GM19452 (cell line): ENCODE results near the gene ZNF440.
"Not testable (repeated sequence)": the region's sequence is repeated elsewhere in the genome, so short reads cannot be mapped to it uniquely, and the experiment has no call there.

ENCODE experiments used
- ATAC-seq: cut with Tn5 transposase; IDR thresholded peaks from one replicate; pipeline ENCODE4 v1.9.1; 2021; ENCODE audit not compliant: unreplicated experiment

The ZNF440 gene

GRCh38 chr19:11828957-11829876 is 15.1 kb downstream of the ZNF440 start:
- ATAC-seq: not testable (repeated sequence)

DNA sequence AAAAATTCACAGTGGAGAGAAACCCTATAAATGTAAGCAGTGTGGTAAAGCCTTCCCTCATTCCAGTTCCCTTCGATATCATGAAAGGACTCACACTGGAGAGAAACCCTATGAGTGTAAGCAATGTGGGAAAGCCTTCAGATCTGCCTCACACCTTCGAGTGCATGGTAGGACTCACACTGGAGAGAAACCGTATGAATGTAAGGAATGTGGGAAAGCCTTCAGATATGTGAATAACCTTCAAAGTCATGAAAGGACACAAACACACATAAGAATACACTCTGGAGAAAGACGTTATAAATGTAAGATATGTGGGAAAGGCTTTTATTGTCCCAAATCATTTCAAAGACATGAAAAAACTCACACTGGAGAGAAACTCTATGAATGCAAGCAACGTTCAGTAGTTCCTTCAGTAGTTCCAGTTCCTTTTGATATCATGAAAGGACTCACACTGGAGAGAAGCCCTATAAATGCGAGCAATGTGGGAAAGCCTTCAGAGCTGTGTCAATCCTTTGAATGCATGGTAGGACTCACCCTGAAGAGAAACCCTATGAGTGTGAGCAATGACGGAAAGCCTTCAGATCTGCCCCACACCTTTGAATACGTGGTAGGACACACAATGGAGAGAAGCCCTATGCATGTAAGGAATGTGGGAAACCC is 18.3 kb downstream of the ZNF440 start:
- ATAC-seq: no peak

DNA sequence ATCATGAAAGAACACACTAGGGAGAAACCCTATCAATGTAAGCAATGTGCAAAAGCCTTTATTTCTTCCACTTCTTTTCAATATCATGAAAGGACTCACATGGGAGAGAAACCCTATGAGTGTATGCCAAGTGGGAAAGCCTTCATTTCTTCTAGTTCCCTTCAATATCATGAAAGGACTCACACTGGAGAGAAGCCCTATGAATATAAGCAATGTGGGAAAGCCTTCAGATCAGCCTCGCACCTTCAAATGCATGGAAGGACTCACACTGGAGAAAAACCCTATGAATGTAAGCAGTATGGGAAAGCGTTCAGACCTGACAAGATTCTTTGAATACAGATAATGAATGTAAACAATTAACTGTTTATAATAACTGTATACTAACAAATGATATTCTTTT is 19.5 kb downstream of the ZNF440 start:
- no peak for ATAC-seq

DNA sequence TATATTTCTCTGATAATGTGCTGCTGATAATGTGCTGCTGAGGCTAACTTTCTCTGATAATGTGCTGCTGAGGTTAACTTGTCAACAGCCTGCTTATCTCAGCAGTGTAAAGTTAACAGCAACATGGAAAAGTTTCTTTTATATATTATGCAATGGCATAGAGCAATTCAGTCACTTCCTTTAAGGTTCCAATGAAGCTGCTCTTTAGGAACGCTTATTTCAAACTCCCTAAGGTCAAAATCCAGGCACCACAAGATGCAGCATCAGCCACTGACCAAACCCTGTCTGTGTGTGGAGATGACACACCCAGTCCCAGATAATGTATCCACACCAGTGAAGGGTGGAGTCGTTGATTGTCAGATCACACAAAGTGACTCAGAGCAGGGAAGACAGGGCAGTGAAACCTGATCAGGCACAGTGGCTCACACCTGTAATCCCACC is 21.6 kb downstream of the ZNF440 start:
- not testable (repeated sequence) for ATAC-seq

- no peak for ATAC-seq
Measured at GRCh38 chr19:11843722-11844121, 29.6 kb downstream of the ZNF440 start.

DNA sequence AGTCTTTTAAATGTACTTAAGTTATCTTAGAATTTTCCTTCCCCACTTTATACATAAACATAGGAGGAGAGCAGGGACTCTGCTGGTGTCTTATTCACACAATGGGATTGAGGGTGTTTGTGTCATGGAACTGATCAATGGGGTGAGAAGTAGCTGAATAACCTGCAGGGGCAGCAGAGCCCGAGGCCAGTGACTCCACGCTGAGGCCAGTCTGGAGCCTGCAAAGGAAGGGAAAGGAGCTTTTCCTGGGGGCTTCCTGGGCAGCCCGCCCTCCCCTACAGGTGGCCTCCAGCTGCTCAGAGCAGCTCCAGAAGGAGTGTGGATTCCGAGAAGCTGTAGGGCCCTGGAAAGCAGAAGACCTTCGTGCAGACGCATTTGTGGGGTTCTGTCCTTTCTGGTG is 33.5 kb downstream of the ZNF440 start:
- ATAC-seq: not testable (repeated sequence)

DNA sequence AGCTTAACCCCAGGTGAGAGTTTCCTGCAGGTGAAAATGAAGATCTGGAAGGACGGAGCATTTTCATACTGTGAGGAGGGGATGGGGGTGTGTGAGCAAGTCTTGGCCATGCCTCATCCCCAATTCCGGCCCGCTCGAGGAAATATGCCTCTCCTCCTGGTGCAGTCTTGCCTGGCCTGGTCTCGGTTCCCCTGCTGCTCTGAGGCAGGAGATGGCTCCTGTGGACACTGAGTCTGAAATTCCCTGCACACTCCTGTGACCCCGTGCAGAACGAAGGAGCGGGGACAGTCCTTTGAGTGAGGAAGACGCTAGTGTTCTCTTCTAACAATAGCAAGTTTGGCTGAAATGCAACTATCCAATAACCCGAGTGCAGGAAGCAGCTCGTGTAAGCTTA is 34.1 kb downstream of the ZNF440 start:
- ATAC-seq: no peak

DNA sequence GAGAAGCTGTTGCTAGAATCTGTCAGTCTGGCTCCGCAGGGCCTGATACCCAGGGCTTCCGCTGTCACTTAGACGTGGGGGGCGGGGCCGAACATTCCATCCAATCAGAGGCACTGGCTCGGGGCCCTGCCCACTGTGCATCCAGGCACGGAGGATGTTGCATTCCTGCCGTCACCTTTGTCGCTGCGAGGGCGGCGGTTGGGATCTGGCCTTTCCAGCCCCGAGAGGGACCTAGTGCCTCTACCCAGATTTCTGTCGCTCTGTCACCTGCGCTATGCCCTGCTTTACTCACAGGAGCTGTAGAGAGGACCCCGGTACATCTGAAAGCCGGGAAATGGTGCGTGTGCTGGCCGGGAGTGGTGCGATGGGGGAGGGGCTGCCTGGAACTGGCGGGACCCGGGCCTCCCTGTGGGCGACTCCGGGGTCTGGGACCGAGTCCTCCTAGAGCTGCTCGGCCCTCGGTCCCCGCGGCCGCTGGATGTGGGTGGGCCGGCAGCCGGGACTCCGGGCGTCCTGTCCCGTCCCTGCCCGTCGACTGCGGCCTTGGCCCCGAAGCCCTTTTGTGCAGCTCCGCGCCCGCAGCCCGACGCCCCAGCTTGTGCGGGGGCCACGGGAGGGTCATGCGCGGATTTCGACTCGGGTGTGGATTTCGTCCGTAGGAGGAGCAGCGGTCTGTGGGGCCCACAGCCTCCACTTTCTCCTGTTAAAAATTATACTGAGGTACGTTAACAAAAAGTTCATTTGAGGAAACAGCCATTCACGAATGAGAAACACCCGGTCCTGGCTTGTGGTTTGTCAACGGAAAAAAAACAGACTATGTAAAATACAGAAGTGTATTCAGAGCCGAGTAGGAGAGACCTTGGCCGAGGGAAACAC is 34.8 kb downstream of the ZNF440 start, which contains the start of gene ZNF439:
Gene ZNF439 (plus strand): TSS at position 133 of the 876 bp plus-strand sequence. CDS start 142 bp downstream, at position 275.
- no peak for ATAC-seq

- not testable (repeated sequence) for ATAC-seq
Measured at GRCh38 chr19:11850289-11850688, 36.2 kb downstream of the ZNF440 start.

DNA sequence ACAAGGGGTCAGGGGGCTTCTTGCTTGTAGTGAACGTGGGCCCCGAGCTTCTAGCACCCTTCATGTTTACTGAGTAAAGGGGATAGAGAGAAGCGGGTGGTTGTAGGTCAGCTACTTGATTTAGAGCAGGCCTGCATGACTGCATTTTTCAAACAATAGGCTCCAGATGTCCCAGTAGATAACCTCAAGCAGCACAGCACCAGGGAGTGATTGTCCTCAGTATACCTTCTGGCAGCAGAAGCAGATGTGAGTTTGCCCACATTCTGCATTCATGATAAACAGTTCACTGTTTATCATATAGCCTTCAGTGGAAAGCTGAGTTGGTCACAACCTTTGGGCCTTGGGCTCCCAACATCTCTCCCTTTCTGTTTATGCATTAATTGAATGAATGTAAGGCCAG is 39.3 kb downstream of the ZNF440 start:
- ATAC-seq: no peak

DNA sequence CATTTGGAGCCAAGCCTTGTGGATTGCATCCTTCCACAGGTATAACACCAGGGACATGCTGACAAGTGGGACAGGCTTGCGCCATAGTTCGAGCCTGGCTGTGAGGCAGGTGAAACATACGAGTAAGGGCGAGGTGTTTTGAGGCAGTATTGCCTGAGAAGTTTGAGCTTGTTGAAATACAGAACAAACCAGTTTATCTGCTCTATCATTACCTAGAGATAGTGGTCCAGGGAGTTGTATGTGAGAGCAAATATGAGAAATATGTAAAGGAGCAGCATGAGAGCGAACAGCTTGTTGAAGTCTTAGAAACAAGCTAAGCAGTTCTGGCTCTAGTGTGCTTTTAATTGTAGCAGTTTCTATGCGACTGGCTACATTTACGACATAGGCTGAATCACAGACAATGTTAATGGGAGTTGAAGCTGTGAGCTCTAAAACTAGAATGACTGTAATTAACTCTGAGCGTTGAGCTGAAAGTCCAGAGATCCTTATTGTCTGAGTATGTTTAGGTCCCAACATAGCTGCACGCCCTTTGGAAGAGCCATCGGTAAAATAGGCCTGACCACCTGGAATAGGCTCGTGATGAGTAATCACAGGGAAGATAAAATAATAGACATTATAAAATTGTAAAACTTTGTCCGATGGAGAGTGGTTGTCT is 42.6 kb downstream of the ZNF440 start:
- no peak for ATAC-seq

DNA sequence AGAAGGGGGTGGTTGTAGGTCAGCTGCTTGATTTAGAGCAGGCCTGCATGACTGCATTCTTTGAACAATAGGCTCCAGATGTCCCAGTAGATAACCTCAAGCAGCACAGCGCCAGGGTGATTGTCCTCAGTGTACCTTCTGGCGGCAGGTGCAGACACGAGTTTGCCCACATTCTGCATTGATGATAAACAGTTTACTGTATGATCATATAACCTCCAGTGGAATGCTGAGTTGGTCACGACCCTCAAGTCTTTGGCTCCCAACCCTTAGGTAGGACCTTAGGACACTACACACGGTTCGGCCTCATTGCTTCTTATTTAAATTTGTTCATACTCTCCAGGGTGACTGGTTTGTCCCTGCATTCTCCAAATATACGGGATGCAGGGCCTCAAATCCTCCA is 46.6 kb downstream of the ZNF440 start:
- ATAC-seq: no peak

- no peak for ATAC-seq
Measured at GRCh38 chr19:11861301-11861700, 47.2 kb downstream of the ZNF440 start.

GRCh38 chr19:11867766-11868165 is 53.7 kb downstream of the ZNF440 start:
- ATAC-seq: not testable (repeated sequence)

- no peak for ATAC-seq
Measured at GRCh38 chr19:11868188-11868587, 54.1 kb downstream of the ZNF440 start.

DNA sequence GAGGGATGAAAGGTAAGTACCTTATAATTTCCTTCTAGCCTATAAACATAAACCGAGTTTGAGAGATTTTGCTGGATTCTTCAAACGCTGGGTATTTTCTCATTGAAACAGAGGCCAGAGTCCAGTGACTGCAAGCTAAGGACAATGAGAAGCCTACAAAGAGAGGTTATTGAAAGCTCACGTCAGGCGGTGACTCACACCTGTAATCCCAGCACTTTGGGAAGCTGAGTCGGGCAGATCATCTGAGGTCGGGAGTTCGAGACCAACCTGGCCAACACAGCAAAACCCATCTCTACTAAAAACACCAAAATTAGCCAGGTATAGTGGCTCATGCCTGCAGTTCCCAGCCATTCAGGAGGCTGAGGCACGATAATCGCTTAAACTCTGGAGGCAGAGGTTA is 58.6 kb downstream of the ZNF440 start:
- ATAC-seq: no peak

- no peak for ATAC-seq
Measured at GRCh38 chr19:11873762-11874161, 59.7 kb downstream of the ZNF440 start.

DNA sequence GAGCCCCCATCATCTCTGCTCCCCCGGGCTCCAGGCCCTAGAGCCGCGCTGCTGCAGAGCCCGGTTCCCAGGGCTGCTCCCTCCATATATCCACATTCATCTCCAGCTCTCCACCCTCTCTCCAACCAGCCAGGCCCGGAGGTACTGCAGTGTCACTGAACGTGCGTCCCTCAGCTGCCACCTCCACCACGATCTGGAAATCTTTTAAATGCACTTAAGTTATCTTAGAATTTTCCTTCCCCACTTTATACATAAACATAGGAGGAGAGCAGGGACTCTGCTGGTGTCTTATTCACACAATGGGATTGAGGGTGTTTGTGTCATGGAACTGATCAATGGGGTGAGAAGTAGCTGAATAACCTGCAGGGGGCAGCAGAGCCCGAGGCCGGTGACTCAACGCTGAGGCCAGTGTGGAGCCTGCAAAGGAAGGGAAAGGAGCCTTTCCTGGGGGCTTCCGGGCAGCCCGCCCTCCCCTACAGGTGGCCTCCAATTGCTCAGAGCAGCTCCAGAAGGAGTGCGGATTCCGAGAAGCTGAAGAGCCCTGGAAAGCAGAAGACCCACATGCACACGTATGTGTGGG is 65.7 kb downstream of the ZNF440 start:
- ATAC-seq: not testable (repeated sequence)

- ATAC-seq: no peak
Measured at GRCh38 chr19:11880598-11880997, 66.5 kb downstream of the ZNF440 start.

DNA sequence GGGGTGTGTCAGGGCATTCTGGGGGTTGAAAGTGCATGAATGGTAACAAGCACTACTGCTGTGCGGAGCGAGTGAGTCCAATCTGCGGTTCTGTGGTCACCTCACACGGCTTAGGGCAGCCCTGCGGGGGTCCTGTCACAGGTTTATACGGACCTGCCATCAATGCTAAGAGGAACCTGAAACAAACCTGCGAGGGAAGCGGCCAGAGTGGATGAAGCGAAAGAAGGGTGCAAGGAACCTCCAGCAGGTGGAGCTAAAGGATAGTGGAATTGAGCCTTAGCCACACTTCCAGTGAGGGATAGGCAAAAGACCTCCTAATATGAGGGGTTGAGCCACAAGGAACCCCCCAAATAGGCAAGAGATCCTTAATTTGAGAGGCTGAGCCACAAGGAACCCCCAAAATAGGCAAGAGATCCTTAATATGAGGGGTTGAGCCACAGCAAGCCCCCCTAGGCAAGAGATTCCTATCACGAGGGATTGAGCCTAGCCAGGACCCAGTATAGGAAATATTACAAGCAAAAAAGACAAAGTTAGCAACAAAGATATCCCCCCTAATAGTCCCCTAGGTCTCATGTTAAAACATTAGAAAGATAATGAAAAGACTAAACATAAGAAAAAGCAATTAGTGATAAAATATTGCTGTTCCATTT is 67.2 kb downstream of the ZNF440 start:
- no peak for ATAC-seq
